Cardiac muscle cell (in vitro differentiated cells and primary cell): ENCODE data around the gene ZMYND8. TPM values are rescaled to one million over a fixed set of nuclear protein-coding genes. Genes with fewer than 3 reads are reported as not detected.

Experiments
- DNase-seq, 2 donors: peaks; one replicate each; pipeline versions ENCODE4 v3.0.0 to v3.0.0-alpha.2; 2010 to 2017; ENCODE audit warnings: low read depth in 1 of 2, low spot score in 1 of 2
- H3K27ac ChIP-seq: fragments of 200-600 bp; sonication (generic); 2 replicates; pipeline ENCODE4 v1.5.1; 2016
- H3K27me3 ChIP-seq: fragments of 200-600 bp; sonication (generic); 2 replicates; pipeline ENCODE4 v1.6.0; 2016; ENCODE audit warnings: control low read depth
- H3K36me3 ChIP-seq: fragments of 200-600 bp; sonication (generic); 2 replicates; pipeline ENCODE4 v1.5.1; 2016; ENCODE audit warnings: control low read depth
- H3K4me1 ChIP-seq: fragments of 200-600 bp; sonication (generic); 2 replicates; pipeline ENCODE4 v1.8.1; 2017; ENCODE audit warnings: low read depth, mild to moderate bottlenecking, mixed run types
- H3K4me3 ChIP-seq: fragments of 200-600 bp; sonication (generic); 2 replicates; pipeline ENCODE4 v1.5.1; 2016; ENCODE audit warnings: mild to moderate bottlenecking
- H3K9me3 ChIP-seq: fragments of 200-600 bp; sonication (generic); 2 replicates; pipeline ENCODE4 v1.5.1; 2017; ENCODE audit warnings: low read depth, mild to moderate bottlenecking, control low read depth
- polyA plus RNA-seq: library from polyadenylated mRNA; unstranded; fragments of >200 nt; fragmentation: Nextera tagmentation; extraction: Ambion mirVana; gene quantifications from 2 replicates; pipeline ENCODE4 v1.2.1, GENCODE V29; 2016
- total RNA-seq: library from RNA; depleted of rRNA; stranded (reverse); fragments of >200 nt; gene quantifications from 2 replicates; pipeline ENCODE4 v1.2.3, GENCODE V29; 2016
- TF ChIP-seq, protein P1 (sequence below): IDR thresholded peaks from 2 replicates; pipeline ENCODE4 v1.5.1; 2012; ENCODE audit warnings: low read depth, mild to moderate bottlenecking, low read length

Gene ZMYND8
- total and polyA plus RNA-seq, 2 experiments from 2014 or later = 27.5 to 45.0 TPM

DNA sequence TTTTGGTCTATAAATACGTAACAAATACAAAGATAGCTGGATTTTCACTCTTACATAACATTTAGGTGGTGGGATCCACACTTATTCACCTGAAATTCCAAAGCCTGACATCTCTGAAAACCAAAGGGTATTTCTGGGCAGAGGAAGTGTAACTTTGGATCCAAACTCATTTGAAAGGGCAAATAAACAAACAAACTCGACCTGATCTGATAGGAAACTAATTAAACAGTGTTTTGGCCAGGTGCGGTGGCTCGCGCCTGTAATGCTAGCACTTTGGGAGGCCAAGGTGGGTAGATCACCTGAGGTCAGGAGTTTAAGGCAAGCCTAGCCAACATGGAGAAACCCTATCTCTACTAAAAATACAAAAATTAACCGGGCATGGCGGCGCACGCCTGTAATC is 128.9 kb downstream of the ZMYND8 start:
- Histone ChIP-seq H3K36me3 (peaks cover 43% of the 10 kb centered on the region), H3K27ac (no peak overlapping the region), H3K9me3 (no peaks in the 10 kb centered on the region), H3K27me3 (no peaks in the 10 kb centered on the region), H3K4me1 (peaks cover 28% of the 10 kb centered on the region), H3K4me3 (no peak overlapping the region)
- TF ChIP-seq, protein P1, sequence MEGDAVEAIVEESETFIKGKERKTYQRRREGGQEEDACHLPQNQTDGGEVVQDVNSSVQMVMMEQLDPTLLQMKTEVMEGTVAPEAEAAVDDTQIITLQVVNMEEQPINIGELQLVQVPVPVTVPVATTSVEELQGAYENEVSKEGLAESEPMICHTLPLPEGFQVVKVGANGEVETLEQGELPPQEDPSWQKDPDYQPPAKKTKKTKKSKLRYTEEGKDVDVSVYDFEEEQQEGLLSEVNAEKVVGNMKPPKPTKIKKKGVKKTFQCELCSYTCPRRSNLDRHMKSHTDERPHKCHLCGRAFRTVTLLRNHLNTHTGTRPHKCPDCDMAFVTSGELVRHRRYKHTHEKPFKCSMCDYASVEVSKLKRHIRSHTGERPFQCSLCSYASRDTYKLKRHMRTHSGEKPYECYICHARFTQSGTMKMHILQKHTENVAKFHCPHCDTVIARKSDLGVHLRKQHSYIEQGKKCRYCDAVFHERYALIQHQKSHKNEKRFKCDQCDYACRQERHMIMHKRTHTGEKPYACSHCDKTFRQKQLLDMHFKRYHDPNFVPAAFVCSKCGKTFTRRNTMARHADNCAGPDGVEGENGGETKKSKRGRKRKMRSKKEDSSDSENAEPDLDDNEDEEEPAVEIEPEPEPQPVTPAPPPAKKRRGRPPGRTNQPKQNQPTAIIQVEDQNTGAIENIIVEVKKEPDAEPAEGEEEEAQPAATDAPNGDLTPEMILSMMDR = no peak
- no peak for DNase-seq

DNA sequence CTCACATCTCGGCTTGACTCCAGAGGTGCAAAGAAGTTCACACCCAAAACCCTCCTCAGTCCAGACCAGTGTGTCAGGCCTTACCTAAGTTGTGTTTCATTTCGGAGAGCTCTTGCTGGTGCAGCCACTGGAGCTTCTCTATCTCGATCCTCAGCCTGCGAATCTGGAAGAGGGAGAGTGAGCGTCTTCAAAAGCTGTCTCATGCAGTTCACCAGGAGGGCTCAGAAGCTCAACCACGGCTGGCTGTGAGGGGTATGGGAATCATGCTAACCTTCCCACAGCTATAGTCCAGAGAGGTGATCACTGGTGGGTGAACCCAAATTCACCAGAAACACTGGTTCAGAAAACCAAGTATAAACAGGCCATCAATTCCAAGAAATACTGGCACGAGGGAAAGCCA is 129.4 kb downstream of the ZMYND8 start:
- Histone ChIP-seq H3K9me3 (no peaks in the 10 kb centered on the region), H3K27ac (no peak overlapping the region), H3K4me3 (no peak overlapping the region), H3K4me1 (peaks cover 28% of the 10 kb centered on the region), H3K27me3 (no peaks in the 10 kb centered on the region), H3K36me3 (peaks cover 48% of the 10 kb centered on the region)
- TF ChIP-seq, protein P1 = no peak
- DNase-seq = no peak

- Histone ChIP-seq H3K4me3 (no peak overlapping the region), H3K27ac (no peak overlapping the region), H3K27me3 (no peaks in the 10 kb centered on the region), H3K36me3 (peaks cover 63% of the 10 kb centered on the region), H3K9me3 (no peaks in the 10 kb centered on the region), H3K4me1 (peaks cover 13% of the 10 kb centered on the region)
- no peak for DNase-seq
- TF ChIP-seq, protein P1 = no peak
These were observed 131.0 kb downstream of the ZMYND8 start for GRCh38 chr20:47225458-47225857.

- TF ChIP-seq, protein P1 = no peak
- H3K9me3 ChIP-seq = no peaks in the 10 kb centered on the region
- peaks cover 13% of the 10 kb centered on the region for H3K4me1 ChIP-seq
- DNase-seq = no peak
- H3K36me3 ChIP-seq = peaks cover 67% of the 10 kb centered on the region
- no peak overlapping the region for H3K27ac ChIP-seq
- H3K27me3 ChIP-seq = no peaks in the 10 kb centered on the region
- no peak overlapping the region for H3K4me3 ChIP-seq
These were observed 131.6 kb downstream of the ZMYND8 start for GRCh38 chr20:47224857-47225256.

- Histone ChIP-seq H3K27me3 (no peaks in the 10 kb centered on the region), H3K27ac (no peak overlapping the region), H3K4me3 (no peak overlapping the region), H3K36me3 (peaks cover 67% of the 10 kb centered on the region), H3K9me3 (no peaks in the 10 kb centered on the region), H3K4me1 (peaks cover 9% of the 10 kb centered on the region)
- TF ChIP-seq, protein P1 = no peak
- no peak for DNase-seq
These were observed 132.2 kb downstream of the ZMYND8 start for GRCh38 chr20:47224300-47224791.

DNA sequence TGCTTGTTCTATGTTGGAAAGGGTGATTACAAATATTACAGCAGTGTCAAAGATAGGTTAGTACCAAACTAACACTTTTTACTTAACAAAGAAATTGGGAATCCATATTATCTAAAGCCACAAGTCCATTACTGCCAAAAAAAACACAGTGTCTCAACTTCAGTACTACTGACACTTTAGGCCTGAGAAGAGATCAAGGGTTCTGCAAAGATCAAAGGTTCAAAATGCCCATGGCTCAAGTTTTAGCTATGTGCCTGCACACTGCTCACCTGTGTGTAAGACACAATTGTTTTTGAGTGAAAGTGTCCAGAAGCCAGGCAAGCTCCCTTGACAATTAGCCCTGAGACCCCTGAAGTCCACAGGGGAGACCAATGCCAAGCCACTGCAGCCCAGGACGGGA is 132.6 kb downstream of the ZMYND8 start:
- H3K36me3 ChIP-seq = peaks cover 62% of the 10 kb centered on the region

More for the DNA sequence above, 132.6 kb downstream of the ZMYND8 start:
- no peak for DNase-seq
- Histone ChIP-seq H3K27ac (no peak overlapping the region), H3K9me3 (no peaks in the 10 kb centered on the region), H3K4me1 (peaks cover 5% of the 10 kb centered on the region), H3K27me3 (no peaks in the 10 kb centered on the region), H3K4me3 (no peak overlapping the region)
- TF ChIP-seq, protein P1 = no peak
